NCI-H524 (cell line): ENCODE results near the gene TAC4.

ENCODE experiments used
- DNase-seq, 2 experiments: peaks; one replicate each; lab custom pipeline; 2025; lab: John Stamatoyannopoulos, UW

The TAC4 gene, protein sequence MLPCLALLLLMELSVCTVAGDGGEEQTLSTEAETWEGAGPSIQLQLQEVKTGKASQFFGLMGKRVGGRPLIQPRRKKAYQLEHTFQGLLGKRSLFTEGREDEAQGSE

DNA sequence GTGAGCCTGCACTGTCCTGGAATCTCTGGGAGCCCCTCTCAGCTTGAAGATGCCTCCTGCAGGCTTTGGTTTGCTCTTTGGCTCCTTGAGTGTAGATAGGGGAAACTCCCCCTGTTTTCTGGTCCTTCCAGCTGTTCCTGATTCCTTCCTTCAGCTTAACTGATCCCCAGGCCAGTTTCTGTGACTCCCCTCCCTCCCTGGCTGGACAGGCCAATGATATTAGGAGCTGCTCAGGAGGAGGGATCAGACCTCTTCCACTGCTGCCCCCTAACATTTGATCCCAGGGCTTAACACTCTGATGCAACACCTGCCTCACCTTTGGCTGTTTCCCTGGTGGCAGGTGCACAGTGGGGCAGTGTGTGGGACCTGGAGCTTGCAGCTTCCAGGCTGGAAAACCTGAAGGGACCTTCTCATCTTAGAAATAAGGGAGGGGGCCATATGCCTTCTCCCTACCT is at the start of gene TAC4:
TAC4 (minus strand) TSS at position 51 of the 455 bp plus-strand sequence. CDS start 52 bp downstream, outside the sequence.
- peak in 1 of 2 experiments; percentile 17 for DNase-seq

DNA sequence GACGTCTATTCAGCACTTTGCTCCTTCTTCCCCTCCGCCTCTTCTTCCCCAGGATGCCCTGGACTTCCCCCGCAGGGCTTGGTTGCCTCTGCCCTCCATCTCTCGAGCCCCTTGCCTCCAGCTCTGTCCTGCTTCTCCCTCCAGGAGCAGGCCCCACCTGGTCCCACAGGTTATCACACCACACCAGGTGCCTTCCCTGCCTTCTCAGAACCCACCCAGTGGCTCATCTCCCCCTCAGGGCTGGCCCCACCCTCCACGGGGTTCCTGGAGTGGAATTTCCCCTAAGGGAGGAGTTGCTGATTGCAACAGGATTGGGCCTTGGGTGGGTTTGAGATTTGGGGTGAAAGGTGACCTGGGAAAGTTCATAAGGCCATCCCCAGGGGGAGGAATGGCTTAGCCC is 49.0 kb upstream of the TAC4 start:
- DNase-seq = no peak

DNA sequence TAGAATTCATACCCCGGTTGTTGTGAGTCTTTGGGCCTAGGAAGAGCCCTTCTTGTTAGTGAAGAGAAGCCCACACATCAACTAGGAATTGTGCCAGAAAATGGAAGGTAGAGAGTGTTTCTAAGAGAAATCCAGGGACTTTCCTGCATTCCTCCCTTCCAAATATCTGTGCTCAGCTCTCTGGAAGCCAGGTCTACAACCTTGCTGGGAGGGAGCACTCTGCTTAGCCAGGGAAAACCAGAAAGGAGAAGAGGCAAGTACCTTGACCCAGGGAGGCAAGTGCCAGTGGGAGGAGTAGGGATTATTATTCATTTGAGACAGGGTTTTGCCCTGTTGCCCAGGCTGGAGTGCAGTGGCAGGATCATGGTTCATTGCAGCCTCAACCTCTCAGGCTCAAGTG is 48.4 kb upstream of the TAC4 start:
- DNase-seq = no peak

DNA sequence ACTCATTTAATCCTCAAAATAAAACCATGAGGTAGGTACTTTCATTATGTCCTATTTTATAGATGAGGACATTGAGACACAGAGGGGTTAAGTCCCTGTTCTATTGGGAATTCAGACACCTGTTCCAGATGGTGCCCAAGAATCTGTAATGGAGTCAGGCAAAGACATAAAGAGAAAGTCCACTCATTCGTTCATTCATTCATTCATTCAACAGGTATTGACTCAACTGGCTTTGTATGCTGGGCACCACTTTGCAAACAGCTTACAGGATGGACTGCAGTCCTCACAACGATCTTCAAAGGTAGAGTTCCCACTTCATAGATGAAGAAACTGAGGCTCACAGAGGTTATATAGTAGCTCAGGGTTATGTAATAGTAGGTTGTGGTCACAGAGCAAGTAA is 47.9 kb upstream of the TAC4 start:
- no peak for DNase-seq

DNA sequence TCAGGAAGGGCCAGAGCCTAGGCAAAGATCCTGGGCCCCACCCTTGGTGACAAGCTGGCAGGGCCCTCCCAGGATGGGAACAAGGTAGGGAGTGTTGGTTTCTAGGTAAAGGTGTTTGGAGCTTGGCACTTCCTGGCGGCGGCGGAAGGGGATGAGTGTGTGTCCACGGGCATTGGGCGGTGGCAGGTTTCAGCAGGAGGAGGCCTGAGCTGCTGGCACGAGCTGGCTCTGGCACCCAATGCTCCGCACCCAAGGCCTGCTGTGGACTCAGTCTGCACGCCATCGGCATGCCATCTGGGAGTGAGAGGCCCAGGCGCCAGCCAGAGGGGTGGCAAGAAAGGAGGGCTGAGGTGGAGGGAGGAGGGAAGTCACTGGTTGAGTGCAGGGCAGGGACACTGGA is 46.9 kb upstream of the TAC4 start:
- no peak for DNase-seq

DNA sequence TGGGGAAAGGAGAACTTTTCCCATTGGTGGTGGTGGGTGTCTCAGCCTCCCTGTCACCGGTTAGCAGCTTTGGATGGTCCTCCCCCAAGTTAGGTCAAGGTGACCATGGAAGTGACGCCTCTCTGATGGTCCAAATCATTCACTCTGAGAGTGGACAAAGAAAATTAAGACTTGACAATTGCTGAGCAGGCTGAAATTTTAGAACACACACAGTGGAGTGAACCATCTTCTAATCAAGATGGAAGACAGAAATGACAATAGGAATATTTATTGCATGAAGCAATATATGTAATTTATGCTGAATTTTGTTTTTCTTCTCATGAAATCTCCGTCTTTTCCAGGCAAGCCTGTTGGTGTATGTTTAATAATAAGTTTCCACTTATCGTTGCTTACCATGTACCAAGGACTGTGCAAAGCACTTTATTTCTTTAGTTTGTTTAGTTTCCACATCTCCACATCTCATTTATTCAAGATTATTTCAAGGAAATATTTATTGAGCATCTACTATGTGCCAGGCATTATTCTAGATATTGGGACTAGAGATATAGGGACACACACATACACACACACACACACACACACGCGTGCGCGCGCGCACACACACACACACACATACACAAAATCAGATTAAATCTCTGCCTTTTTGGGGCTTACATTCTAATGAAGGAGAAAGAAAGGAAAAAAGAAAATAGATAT is 44.0 kb upstream of the TAC4 start:
- DNase-seq = no peak

DNA sequence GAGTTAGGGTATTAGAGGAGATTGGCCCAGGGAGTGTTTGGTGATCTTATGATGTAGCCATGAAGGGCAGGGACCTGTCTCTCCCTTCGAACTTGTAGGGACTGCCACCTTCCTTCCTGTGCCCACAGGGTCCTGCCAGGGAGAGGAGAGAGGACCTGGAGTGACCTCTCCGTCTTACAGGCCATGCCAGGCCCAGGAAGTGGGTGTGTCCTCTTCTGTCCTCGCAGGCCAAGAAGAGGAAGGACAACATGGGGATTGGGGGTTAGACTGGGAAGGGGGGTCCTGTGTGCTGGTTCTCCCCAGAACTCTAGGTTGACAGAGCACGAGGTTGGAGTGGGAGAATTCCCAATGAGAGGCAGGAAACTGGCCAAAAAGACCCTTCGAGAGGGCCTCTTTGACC is 43.4 kb upstream of the TAC4 start:
- DNase-seq = no peak

DNA sequence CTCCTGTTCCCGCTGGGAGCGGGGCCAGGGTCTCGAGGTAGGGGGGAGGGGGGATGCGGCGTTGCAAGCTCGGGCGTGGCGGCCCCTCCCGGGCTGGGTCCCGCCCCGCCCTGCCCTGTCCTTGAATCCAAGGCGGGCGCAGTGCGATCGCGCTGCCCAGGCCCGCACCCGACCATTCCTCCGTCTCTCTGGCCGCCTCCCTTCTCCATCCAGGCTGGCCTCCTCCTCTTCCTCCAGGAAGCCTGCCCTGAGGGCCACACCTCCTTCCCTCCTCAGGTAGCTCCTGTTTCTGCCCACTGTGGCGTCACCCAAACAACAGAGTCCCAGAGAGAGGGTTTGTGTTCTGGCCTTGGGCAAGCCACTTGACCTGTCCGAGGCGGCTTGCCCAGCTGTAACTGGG is 43.0 kb upstream of the TAC4 start:
- no peak for DNase-seq

DNA sequence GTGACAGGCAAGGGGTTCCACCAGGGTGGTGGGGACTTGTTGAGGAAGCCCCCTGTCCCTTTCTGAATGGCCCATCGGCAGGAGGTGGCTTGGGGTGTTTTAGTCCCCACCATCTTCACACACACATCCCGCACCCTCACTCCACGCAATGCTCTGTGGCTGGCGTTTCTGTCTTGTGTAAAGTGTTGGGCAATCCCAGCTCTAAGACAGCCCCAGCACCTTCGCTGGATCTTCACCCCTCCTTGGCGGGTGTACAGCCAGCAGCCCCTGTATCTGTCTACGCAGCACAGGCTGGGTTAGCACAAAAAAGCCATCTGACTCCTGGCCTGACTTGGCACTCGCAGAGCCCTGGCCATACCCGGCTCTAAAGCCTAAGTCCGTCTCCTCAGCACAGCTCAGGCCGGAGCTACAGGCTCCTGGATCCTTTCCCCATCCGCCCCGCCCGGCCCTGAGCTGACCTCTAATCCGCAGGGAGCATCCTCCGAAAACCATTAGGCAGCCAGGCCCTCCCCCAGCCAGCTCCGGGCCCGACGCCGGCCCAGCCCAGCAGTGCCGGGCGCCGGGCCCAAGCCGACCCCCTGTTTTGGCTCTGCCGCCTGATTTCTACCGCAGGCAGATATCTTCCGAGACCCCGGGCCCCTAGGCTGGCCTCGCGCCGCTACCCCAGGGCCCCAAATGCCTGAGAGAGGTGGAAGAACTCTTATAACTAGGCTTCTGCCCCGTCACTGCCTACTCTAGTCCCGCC is 42.4 kb upstream of the TAC4 start:
- DNase-seq = no peak

DNA sequence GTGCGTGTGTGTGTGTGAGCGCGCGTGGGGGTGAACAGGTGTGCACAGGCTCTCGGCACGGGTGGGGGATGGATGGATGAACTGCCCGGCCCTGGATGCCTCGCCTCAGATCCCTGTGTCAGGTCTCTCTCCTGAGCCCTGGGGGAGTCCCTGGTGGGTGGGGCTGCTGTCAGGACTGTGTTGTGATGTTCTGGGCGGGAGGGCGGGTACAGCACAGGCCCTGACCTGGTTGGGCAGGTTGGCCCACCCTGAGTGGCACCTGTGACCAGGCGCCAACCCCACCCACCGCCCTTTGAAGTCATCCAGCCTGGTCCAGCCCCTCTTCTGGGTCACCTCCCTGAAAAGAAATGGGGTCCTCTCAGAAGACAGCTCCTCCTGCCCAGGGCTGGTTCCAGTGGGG is 41.6 kb upstream of the TAC4 start:
- DNase-seq = no peak

DNA sequence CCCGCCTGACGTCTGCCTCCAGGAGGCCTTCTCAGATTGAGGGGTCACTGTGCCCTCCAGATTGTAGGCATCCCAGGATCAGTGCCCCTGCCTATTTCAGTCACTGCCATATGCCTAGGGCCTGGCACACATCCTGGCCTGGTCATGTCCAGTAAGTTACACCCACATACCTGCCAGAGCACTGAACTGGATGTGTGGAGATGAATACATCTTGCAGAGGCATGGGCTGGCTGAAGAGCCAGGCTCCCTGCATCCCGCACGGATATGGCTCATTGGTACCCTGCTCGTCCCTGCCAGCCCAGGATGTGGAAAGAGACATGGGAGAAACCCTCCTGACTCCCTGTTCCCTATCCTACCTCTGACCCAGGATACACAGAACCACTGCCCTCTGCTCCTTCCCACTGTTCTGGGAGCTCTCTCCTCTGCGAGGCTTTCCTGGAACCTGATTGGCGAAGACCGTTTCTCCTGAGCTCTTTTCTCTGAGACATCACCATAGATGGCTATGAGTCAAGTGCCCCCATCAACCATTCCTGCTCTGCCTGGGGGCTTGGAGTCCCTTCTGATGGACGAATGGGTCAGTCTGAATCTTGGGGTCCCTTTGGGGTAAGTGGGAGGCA is 40.0 kb upstream of the TAC4 start:
- DNase-seq = no peak

DNA sequence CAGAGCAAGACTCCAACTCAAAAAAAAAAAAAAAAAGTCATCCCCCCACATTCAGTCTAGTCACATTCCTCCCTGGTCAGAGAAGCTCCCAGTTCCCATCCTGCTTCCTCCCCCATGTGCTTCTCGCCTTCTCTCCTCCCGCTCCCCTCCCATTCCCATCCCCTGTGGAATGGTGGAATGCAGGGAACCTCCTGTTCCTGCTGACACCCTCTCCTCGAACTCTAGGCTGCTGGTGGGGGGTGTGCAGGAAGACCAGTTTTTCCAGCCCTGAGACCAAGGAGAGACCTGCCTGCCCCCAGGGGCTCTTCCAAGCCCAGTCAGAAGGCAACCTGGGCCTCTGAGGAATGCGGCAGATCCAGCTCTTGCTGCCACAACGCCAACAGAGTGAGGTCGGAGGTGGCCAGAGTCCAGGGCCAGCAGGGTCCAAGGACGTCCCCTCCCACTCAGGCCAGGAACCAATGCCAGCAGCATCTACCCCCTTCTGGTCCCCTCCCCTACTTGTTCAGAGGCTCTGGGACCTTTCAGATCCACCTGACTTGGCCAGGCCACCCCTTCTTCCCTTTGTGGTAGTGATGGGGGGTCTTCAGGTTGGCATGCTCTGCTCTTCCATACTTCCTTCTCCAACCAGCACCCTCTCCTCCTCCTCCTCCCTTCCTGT is 39.3 kb upstream of the TAC4 start:
- no peak for DNase-seq

DNA sequence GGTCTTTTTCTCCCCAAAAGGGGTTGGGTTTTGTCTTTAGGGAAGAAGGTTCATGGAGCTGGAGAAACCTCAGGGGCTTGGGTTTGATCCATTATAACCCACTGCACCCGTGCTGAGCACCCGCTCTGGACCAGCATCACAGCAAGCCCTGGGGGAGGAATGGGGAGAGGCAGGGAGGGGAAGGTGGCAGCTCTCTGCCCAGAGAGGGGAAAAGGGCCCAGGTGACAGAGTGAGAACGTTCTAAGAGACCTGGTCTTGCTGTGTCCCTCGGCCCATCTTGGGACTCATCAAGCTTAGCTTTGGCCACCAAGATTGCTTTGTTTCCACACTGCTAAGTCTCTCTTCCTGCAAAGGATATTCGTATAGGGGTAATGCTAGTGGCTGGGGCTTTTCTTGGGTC is 38.2 kb upstream of the TAC4 start:
- no peak for DNase-seq

DNA sequence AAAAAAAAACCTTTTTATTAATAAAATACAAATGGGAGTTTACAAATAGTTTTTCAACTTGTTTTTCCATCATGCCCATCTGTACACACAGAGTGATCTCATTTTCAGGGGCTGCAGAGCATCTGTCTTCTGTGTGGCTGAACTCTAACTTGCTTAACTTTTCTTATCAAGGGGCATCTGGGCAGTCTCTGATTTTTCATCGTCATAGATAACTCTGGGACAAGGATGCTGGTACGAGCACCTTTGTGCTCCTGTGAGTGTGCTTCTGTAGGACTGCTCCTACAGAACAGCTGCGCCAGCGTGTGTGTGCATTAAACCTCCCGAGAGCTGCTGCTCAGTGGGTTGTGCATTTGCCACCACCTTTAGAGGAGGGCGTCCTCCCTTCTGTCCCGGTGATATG is 34.6 kb upstream of the TAC4 start:
- DNase-seq = peak; percentile 23 to 67

DNA sequence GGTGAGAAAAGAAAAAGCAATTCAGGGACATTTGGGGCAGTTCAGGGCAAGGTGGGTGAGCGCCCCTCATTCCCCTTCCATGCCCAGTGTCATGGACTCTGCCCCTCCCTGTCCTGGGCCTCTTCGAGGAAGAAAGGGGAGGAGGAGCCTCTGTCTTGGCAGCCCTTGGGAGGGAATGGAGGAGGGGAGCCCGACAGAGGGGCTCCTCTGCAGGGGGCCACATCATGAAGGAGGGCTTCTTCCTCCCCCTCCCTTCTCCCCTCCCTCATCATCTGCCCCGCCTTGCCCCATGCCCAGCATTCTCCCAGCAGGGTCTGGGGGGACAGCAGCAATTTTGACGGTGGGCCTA is 33.2 kb upstream of the TAC4 start:
- DNase-seq = peak; percentile 14 to 32

DNA sequence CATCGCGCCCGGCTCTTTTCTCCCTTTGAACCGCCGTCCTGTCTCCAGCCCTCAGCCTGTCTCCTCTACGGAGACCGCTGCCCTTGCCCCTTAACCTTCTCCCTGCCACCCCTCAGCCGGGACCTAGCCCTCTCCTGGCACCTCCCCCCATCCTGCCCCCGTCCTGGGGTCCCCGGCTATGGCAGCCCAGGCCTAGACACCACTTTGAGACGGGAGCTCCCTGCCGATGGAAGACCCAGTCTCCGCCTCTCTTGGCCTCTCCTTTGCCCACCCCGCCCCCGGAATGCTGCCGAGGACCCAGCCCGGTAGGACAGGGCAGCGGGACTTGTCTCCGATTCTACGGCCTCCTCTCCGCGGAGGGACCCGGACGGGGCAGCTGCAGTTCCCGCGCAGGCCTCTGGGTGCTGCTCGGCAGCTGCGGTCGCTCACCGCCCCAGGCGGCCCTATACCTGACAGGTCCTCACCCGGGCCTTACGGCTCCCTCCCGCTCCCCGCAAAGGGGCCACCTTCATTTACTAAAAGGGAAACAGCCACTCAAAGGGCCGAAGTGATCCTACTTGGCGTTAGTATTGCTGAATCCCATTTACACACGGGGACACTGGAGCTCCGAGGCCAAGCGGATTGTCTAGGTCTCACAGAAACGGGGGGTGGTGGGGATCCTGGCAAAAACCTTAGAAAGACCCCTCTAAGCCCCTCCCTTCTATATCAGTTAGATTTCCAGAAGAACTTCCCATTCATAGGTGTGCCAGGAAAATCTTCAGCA is 32.6 kb upstream of the TAC4 start:
- peak; percentile 66 to 77 for DNase-seq

DNA sequence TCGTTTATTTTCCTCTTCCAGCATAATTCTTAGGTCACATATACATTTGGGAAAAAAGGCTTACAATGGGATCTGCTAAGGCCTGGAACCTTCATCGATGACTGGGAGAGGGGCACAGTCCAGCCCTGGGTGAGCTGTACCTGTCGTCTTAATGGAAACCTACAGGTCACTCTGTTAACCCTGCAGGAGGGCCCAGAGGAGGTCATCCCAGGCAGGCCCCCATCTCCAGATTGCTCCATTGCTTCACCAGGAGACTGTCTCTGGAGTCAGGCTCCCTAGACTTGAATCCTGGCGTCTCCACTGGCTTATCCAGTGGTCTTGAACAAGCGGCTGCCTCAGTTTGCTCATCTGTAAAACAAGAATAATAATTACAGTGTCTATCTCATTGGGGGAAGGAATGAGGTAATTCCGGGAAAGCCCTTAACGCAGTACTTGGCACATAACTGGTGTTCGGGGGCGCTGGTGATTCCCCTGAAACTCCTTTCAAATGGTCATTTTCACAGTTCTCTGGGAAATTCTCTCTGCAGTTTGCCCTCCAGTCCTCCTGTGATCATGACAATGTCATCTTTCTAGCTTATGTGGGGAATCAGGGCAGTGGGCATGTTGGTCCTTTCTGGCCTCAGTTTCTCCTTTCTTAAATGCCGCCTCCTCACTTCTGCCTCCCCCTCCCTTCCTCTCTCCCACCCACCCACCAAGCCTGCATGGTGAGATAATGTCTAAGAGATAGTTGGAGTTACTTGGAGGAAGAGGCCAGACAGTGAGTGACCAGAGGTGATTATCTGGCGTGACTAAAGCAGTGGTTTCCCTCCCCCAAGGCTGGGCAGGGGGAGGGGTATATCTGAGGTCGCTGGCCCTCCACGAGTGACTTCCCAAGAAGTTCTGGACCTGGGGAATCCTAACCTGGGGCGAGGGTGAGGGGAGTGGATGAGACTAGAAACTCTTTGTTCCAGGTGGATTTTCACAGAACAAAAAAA is 31.3 kb upstream of the TAC4 start:
- DNase-seq = no peak

DNA sequence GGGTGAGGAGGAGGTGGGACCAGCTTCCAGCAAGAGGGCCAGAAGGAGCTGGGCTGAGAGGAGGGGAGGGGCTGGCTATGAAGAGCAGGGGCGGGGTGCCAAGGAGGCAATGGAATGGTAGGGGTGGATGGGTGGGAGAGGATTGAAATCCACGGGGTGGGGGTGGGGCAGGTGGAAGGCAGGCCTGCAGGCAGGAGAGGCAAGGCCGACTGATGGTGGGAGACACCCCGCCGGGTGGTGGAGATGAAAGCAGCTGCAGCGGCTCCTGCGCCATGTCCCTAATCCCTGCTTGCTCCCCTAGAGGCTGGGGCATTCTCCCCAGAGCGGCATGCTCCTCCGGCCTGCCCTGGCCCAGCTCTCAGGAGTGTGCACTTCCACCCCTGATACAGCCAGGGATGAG is 27.8 kb upstream of the TAC4 start:
- DNase-seq = peak; percentile 57 to 67

DNA sequence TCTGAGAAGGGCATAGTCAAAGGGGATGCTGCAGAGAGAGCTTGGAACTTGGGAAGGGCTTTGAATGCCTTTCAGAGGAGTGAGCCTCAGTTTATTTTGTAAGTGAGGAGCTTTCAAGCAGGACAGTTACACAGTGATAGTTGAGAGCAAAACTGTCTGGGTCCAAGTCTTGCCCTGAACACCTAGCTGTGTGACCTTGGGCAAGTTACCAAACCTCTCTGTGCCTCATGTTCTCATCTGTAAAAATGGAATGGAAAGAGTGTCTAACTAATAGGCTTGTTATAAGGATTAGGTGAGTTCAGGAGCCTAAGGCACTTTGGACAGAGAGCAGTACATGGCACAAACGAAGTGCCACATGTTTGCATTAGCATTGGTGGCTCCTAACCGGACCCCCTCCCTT is 27.0 kb upstream of the TAC4 start:
- no peak for DNase-seq

DNA sequence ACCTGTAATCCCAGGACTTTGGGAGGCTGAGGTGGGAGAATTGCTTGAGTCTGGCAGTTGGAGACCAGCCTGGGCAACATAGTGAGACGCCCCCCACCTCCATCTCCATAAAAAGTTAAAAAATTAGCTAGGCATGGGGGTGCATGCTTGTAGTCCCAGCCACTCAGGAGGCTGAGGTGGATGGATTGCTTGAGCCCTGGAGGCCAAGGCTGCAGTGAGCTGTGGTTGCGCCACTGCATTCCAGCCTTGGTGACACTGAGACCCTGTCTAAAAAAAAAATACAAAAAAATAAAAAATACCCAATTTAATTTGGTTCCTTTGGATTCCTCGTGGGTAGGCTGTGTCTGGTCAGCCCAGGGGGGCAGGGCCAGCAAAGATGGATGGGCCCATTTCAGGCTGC is 26.1 kb upstream of the TAC4 start:
- DNase-seq = no peak

DNA sequence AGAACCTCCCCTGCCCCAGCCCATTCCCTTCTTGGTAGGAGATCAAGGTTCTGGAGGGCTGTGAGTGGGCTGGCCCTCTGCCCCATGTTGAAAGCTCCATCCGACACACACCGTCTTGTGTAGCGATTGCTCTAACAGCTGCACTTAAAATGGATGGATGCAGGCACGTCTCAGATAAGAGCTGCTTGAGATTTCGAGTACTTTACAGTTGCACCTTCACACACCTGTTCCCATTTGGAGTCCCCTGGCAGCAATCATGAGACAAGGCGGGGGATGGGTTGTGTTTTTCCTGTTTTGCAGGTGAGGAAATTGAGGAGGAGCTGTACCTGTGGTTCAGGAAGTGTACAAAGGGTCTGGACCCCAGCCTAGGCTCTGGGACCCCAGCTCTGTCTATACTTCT is 25.6 kb upstream of the TAC4 start:
- DNase-seq = peak; percentile 58 to 81
